ENCODE data around the gene AMZ2. TPM values are rescaled to one million over a fixed set of nuclear protein-coding genes. Genes with fewer than 3 reads are reported as not detected.
A peak's percentile ranks its signal among the peaks of the same experiment; 100 is the strongest.

The AMZ2 gene
- polyA plus RNA-seq, 1 donor (not counting 4 experiments of a cell fraction or from before 2014, with no cell fraction given): 123 TPM

GRCh38 chr17:68289936-68290267, 42.1 kb downstream of the AMZ2 start:
- Histone ChIP-seq H3K9me1 (ENCODE audit: control insufficient read depth, extremely low read depth, insufficient read depth, low read length) (no peaks in the 10 kb centered on the region), H3K79me2 (ENCODE audit: control insufficient read depth, insufficient read depth, low read length) (no peaks in the 10 kb centered on the region), H4K20me1 (ENCODE audit: control insufficient read depth, extremely low read depth, insufficient read depth, low read length) (no peaks in the 10 kb centered on the region), H3K27me3 (ENCODE audit: control insufficient read depth, extremely low read depth, insufficient read depth, low read length) (peaks cover 38% of the 10 kb centered on the region), H3K27ac (ENCODE audit: control insufficient read depth, insufficient read depth, low read length) (no peak overlapping the region), H3K9me3 (ENCODE audit: control insufficient read depth, low read depth, low read length) (no peaks in the 10 kb centered on the region), H3K4me2 (ENCODE audit: control insufficient read depth, extremely low read depth, insufficient read depth, low read depth, low read length) (peak overlapping the region; percentile 58), H3K4me3 (ENCODE audit: control insufficient read depth in 2 of 3, extremely low read depth in 1 of 3, insufficient read depth in 2 of 3, low read depth in 1 of 3, low read length in 3 of 3) (peak overlapping the region in 1 of 3 experiments; percentile 19), H3K9ac (ENCODE audit: control insufficient read depth, extremely low read depth, insufficient read depth, low read length) (no peak overlapping the region), H3K4me1 (ENCODE audit: control insufficient read depth, extremely low read depth, insufficient read depth, low read length) (peaks cover 18% of the 10 kb centered on the region), H2AFZ (ENCODE audit: control insufficient read depth, low read length) (no peak overlapping the region), H3K36me3 (ENCODE audit: control insufficient read depth in 2 of 2, extremely low read depth in 1 of 2, insufficient read depth in 2 of 2, low read length in 2 of 2) (no peaks in the 10 kb centered on the region)
- DNase-seq (ENCODE audit: low read depth, low spot score): no peak
- dilution Hi-C loops (cut with MboI; ENCODE audit: extremely low pct_ligation_motif_present, low sequenced_read_pairs): no loop called here
- TF ChIP-seq, protein P1, sequence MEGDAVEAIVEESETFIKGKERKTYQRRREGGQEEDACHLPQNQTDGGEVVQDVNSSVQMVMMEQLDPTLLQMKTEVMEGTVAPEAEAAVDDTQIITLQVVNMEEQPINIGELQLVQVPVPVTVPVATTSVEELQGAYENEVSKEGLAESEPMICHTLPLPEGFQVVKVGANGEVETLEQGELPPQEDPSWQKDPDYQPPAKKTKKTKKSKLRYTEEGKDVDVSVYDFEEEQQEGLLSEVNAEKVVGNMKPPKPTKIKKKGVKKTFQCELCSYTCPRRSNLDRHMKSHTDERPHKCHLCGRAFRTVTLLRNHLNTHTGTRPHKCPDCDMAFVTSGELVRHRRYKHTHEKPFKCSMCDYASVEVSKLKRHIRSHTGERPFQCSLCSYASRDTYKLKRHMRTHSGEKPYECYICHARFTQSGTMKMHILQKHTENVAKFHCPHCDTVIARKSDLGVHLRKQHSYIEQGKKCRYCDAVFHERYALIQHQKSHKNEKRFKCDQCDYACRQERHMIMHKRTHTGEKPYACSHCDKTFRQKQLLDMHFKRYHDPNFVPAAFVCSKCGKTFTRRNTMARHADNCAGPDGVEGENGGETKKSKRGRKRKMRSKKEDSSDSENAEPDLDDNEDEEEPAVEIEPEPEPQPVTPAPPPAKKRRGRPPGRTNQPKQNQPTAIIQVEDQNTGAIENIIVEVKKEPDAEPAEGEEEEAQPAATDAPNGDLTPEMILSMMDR (optimal IDR thresholded peaks at IDR 0.05 in 1 of 3, IDR thresholded peaks at IDR 0.05 in 1 of 3, conservative IDR thresholded peaks at IDR 0.05 in 1 of 3; ENCODE audit: extremely low read depth in 1 of 3, insufficient read depth in 2 of 3, low read length in 3 of 3): no peak
- no peak for TF ChIP-seq EZH2 (IDR thresholded peaks at IDR 0.05; ENCODE audit: low read length)
- FAIRE-seq: no peak

GRCh38 chr17:68290268-68290954, 42.6 kb downstream of the AMZ2 start:
- no peaks in the 10 kb centered on the region for H3K79me2 ChIP-seq (ENCODE audit: control insufficient read depth, insufficient read depth, low read length)
- no peak overlapping the region for H2AFZ ChIP-seq (ENCODE audit: control insufficient read depth, low read length)
- peaks cover 18% of the 10 kb centered on the region for H3K4me1 ChIP-seq (ENCODE audit: control insufficient read depth, extremely low read depth, insufficient read depth, low read length)
- no peak overlapping the region for H3K9ac ChIP-seq (ENCODE audit: control insufficient read depth, extremely low read depth, insufficient read depth, low read length)
- H3K36me3 ChIP-seq (ENCODE audit: control insufficient read depth in 2 of 2, extremely low read depth in 1 of 2, insufficient read depth in 2 of 2, low read length in 2 of 2): no peaks in the 10 kb centered on the region
- no peak for DNase-seq (ENCODE audit: low read depth, low spot score)
- peaks cover 40% of the 10 kb centered on the region for H3K27me3 ChIP-seq (ENCODE audit: control insufficient read depth, extremely low read depth, insufficient read depth, low read length)
- no peaks in the 10 kb centered on the region for H3K9me1 ChIP-seq (ENCODE audit: control insufficient read depth, extremely low read depth, insufficient read depth, low read length)
- H3K9me3 ChIP-seq (ENCODE audit: control insufficient read depth, low read depth, low read length): no peaks in the 10 kb centered on the region
- TF ChIP-seq, protein P1 (optimal IDR thresholded peaks at IDR 0.05 in 1 of 3, IDR thresholded peaks at IDR 0.05 in 1 of 3, conservative IDR thresholded peaks at IDR 0.05 in 1 of 3; ENCODE audit: extremely low read depth in 1 of 3, insufficient read depth in 2 of 3, low read length in 3 of 3): no peak
- peak; percentile 82 for TF ChIP-seq EZH2 (IDR thresholded peaks at IDR 0.05; ENCODE audit: low read length)
- peak overlapping the region in 1 of 3 experiments; percentile 54 for H3K4me3 ChIP-seq (ENCODE audit: control insufficient read depth in 2 of 3, extremely low read depth in 1 of 3, insufficient read depth in 2 of 3, low read depth in 1 of 3, low read length in 3 of 3)
- dilution Hi-C loops (cut with MboI; ENCODE audit: extremely low pct_ligation_motif_present, low sequenced_read_pairs): no loop called here
- H4K20me1 ChIP-seq (ENCODE audit: control insufficient read depth, extremely low read depth, insufficient read depth, low read length): no peaks in the 10 kb centered on the region
- no peak for FAIRE-seq
- H3K27ac ChIP-seq (ENCODE audit: control insufficient read depth, insufficient read depth, low read length): no peak overlapping the region
- peak overlapping the region; percentile 74 for H3K4me2 ChIP-seq (ENCODE audit: control insufficient read depth, extremely low read depth, insufficient read depth, low read depth, low read length)
